Neuronal stem cell (in vitro differentiated cells): Measurements from ENCODE around the gene IDUA.

ENCODE experiments used
- DNase-seq: peaks from one replicate; pipeline ENCODE4 v3.0.0-alpha.2; 2013; ENCODE audit warnings: low spot score
- H2AFZ ChIP-seq: one replicate; pipeline ENCODE4 v1.6.1; 2013; ENCODE audit warnings: mild to moderate bottlenecking, low read length, inconsistent platforms
- H2AK5ac ChIP-seq: 2 replicates; pipeline ENCODE4 v1.6.1; 2013; ENCODE audit warnings: low read depth, mild to moderate bottlenecking, inconsistent platforms, low read length, moderate library complexity, mixed read lengths
- H2BK120ac ChIP-seq: 2 replicates; pipeline ENCODE4 v1.6.1; 2013; ENCODE audit warnings: low read depth, mild to moderate bottlenecking, inconsistent platforms, low read length, moderate library complexity, mixed read lengths
- H2BK12ac ChIP-seq: one replicate; pipeline ENCODE4 v1.6.1; 2013; ENCODE audit warnings: low read length, inconsistent platforms
- H2BK15ac ChIP-seq: 2 replicates; pipeline ENCODE4 v1.6.1; 2013; ENCODE audit warnings: mild to moderate bottlenecking, low read length, inconsistent platforms, mixed read lengths
- H2BK5ac ChIP-seq: one replicate; pipeline ENCODE4 v1.6.1; 2013; ENCODE audit warnings: inconsistent platforms, mild to moderate bottlenecking, low read length, moderate library complexity
- H3K14ac ChIP-seq: one replicate; pipeline ENCODE4 v1.6.1; 2013; ENCODE audit warnings: low read length, inconsistent platforms
- H3K18ac ChIP-seq: 2 replicates; pipeline ENCODE4 v1.6.1; 2013; ENCODE audit warnings: low read length, inconsistent platforms
- H3K23ac ChIP-seq: 2 replicates; pipeline ENCODE4 v1.6.1; 2013; ENCODE audit warnings: low read depth, mild to moderate bottlenecking, mixed read lengths, low read length, inconsistent platforms; ENCODE audit not compliant: poor library complexity
- H3K27ac ChIP-seq: replicated peaks from 3 replicates; pipeline ENCODE4 v1.5.1; 2013; ENCODE audit warnings: low read length, inconsistent platforms
- H3K27me3 ChIP-seq, 3 experiments: 2 replicates each; pipeline ENCODE4 v1.6.1; 2013; ENCODE audit warnings: low read length in 3 of 3, mild to moderate bottlenecking in 2 of 3, inconsistent platforms in 1 of 3, low read depth in 1 of 3, mixed read lengths in 1 of 3, moderate library complexity in 1 of 3; ENCODE audit not compliant: control insufficient read depth in 3 of 3, insufficient read depth in 3 of 3
- H3K36me3 ChIP-seq, 2 donors: replicated peaks in 1 of 2; 2 replicates each; pipeline ENCODE4 v1.6.1; 2013; ENCODE audit warnings: low read length in 2 of 2; ENCODE audit not compliant: control insufficient read depth in 2 of 2, insufficient read depth in 2 of 2
- H3K4ac ChIP-seq: 2 replicates; pipeline ENCODE4 v1.6.1; 2013; ENCODE audit warnings: inconsistent platforms, mild to moderate bottlenecking, low read length, moderate library complexity
- H3K4me1 ChIP-seq, 2 donors: 1 replicate in 1 of 2; 2 replicates in 1 of 2; pipeline ENCODE4 v1.6.1; 2013; ENCODE audit warnings: low read length in 2 of 2, low read depth in 1 of 2; ENCODE audit not compliant: control insufficient read depth in 2 of 2, insufficient read depth in 1 of 2
- H3K4me2 ChIP-seq: one replicate; pipeline ENCODE4 v1.6.1; 2013; ENCODE audit warnings: mild to moderate bottlenecking, low read length, inconsistent platforms; ENCODE audit not compliant: insufficient read depth, poor library complexity, severe bottlenecking
- H3K4me3 ChIP-seq, 2 donors: 2 replicates each; pipeline ENCODE4 v1.5.1; 2013; ENCODE audit warnings: low read length in 2 of 2, mild to moderate bottlenecking in 2 of 2, inconsistent platforms in 1 of 2, moderate library complexity in 1 of 2
- H3K79me1 ChIP-seq: one replicate; pipeline ENCODE4 v1.6.1; 2013; ENCODE audit warnings: low read depth, mild to moderate bottlenecking, inconsistent platforms, low read length, moderate library complexity
- H3K9ac ChIP-seq: one replicate; pipeline ENCODE4 v1.6.1; 2013; ENCODE audit warnings: mild to moderate bottlenecking, low read depth, low read length, inconsistent platforms; ENCODE audit not compliant: poor library complexity
- H3K9me3 ChIP-seq, 2 donors: replicated peaks in 1 of 2; 2 replicates each; pipeline versions ENCODE3 to v1.6.1; 2013; ENCODE audit warnings: low read length in 2 of 2, mild to moderate bottlenecking in 2 of 2, inconsistent platforms in 1 of 2, low read depth in 1 of 2, mixed read lengths in 1 of 2, moderate library complexity in 1 of 2; ENCODE audit not compliant: control insufficient read depth in 2 of 2, insufficient read depth in 1 of 2
- H4K8ac ChIP-seq: one replicate; pipeline ENCODE4 v1.6.1; 2013; ENCODE audit warnings: low read depth, mild to moderate bottlenecking, inconsistent platforms, low read length, moderate library complexity
- H4K91ac ChIP-seq: one replicate; pipeline ENCODE4 v1.6.1; 2013; ENCODE audit warnings: low read length, low read depth, mild to moderate bottlenecking, inconsistent platforms; ENCODE audit not compliant: poor library complexity
- WGBS, 2 donors: extraction: QIAGEN DNeasy Blood & Tissue Kit; methylation state at CpG; one replicate each; pipeline ENCODE4 v1.1.7; 2013; ENCODE audit warnings: missing lambda C conversion rate in 2 of 2, mixed read lengths in 1 of 2; ENCODE audit not compliant: insufficient read length in 2 of 2, insufficient replicate concordance in 1 of 2; ENCODE audit errors: extremely low coverage in 2 of 2; 5-methylcytosine and 5-hydroxymethylcytosine counted together

The IDUA gene

GRCh38 chr4:954211-955020, 32.4 kb upstream of the IDUA start:
- H2AK5ac ChIP-seq = no peak overlapping the region
- peaks cover 2% of the 10 kb centered on the region for H3K79me1 ChIP-seq
- H3K14ac ChIP-seq = no peak overlapping the region
- H4K8ac ChIP-seq = no peak overlapping the region
- WGBS, 2 donors = no CpG with 5 or more reads among the region's 17 CpGs
- H3K18ac ChIP-seq = no peak overlapping the region
- no peak overlapping the region for H3K4ac ChIP-seq
- H3K4me3 ChIP-seq = no peak overlapping the region
- no peak overlapping the region for H3K4me2 ChIP-seq
- no peak overlapping the region for H3K27ac ChIP-seq
- H3K27me3 ChIP-seq = no peaks in the 10 kb centered on the region
- no peak overlapping the region for H3K23ac ChIP-seq
- H2AFZ ChIP-seq = no peak overlapping the region
- no peak overlapping the region for H2BK5ac ChIP-seq
- no peaks in the 10 kb centered on the region for H3K36me3 ChIP-seq
- H3K9me3 ChIP-seq = no peaks in the 10 kb centered on the region
- no peak overlapping the region for H2BK12ac ChIP-seq
- H3K9ac ChIP-seq = no peak overlapping the region
- no peak overlapping the region for H4K91ac ChIP-seq
- no peak for DNase-seq
- no peak overlapping the region for H2BK120ac ChIP-seq
- peaks cover 0 to 6% of the 10 kb centered on the region in 2 donors for H3K4me1 ChIP-seq
- H2BK15ac ChIP-seq = no peak overlapping the region

- Histone ChIP-seq H2AK5ac (peak overlapping the region; percentile 61), H3K27ac (no peak overlapping the region), H3K23ac (peak overlapping the region; percentile 55), H3K4ac (no peak overlapping the region), H3K79me1 (peaks cover 2% of the 10 kb centered on the region), H3K4me2 (no peak overlapping the region), H2BK12ac (no peak overlapping the region), H3K14ac (peak overlapping the region; percentile 56), H2BK5ac (no peak overlapping the region), H3K27me3 (no peaks in the 10 kb centered on the region), H2BK120ac (no peak overlapping the region), H3K4me3 (no peak overlapping the region), H3K9ac (peak overlapping the region; percentile 44), H3K36me3 (no peaks in the 10 kb centered on the region), H3K9me3 (no peaks in the 10 kb centered on the region), H3K4me1 (peaks cover 0 to 6% of the 10 kb centered on the region in 2 donors), H2AFZ (no peak overlapping the region), H2BK15ac (no peak overlapping the region), H4K91ac (no peak overlapping the region), H3K18ac (peak overlapping the region; percentile 17), H4K8ac (no peak overlapping the region)
- DNase-seq = no peak
- WGBS, 2 donors = no CpG with 5 or more reads among the region's 33 CpGs
These were observed 31.5 kb upstream of the IDUA start for GRCh38 chr4:955161-955921.

GRCh38 chr4:955931-956381, 30.9 kb upstream of the IDUA start:
- H2AK5ac ChIP-seq = peak overlapping the region; percentile 61
- no peak overlapping the region for H2BK120ac ChIP-seq
- H3K36me3 ChIP-seq = no peaks in the 10 kb centered on the region
- H2BK12ac ChIP-seq = no peak overlapping the region
- no peak overlapping the region for H2BK15ac ChIP-seq
- no peak for DNase-seq
- no CpG with 5 or more reads among the region's 12 CpGs for WGBS, 2 donors
- H2AFZ ChIP-seq = no peak overlapping the region
- H3K18ac ChIP-seq = no peak overlapping the region
- H3K4me1 ChIP-seq = peaks cover 0 to 6% of the 10 kb centered on the region in 2 donors
- H2BK5ac ChIP-seq = no peak overlapping the region
- H3K79me1 ChIP-seq = peaks cover 2% of the 10 kb centered on the region
- H3K4me3 ChIP-seq = no peak overlapping the region
- H3K4ac ChIP-seq = no peak overlapping the region
- no peak overlapping the region for H3K27ac ChIP-seq
- H3K14ac ChIP-seq = no peak overlapping the region
- H4K8ac ChIP-seq = no peak overlapping the region
- H3K9ac ChIP-seq = no peak overlapping the region
- H3K9me3 ChIP-seq = no peaks in the 10 kb centered on the region
- no peak overlapping the region for H3K4me2 ChIP-seq
- H4K91ac ChIP-seq = no peak overlapping the region
- no peaks in the 10 kb centered on the region for H3K27me3 ChIP-seq
- peak overlapping the region; percentile 65 for H3K23ac ChIP-seq
